Vagina (tissue), 2 donors: ENCODE results near the gene CAMKK2. TPM values are rescaled to one million over a fixed set of nuclear protein-coding genes. Genes with fewer than 3 reads are reported as not detected.
A peak's percentile ranks its signal among the peaks of the same experiment; 100 is the strongest.

Experiments used
- DNase-seq, 2 donors: peaks; one replicate each; pipeline ENCODE4 v3.0.0-alpha.2; 2017; ENCODE audit errors: extremely low spot score in 2 of 2
- H3K27ac ChIP-seq: fragments of 200-600 bp; sonication (generic); one replicate; pipeline ENCODE4 v1.5.1; 2019
- H3K27me3 ChIP-seq: fragments of 200-600 bp; sonication (generic); one replicate; pipeline ENCODE4 v1.5.1; 2019
- H3K36me3 ChIP-seq, 2 donors: fragments of 200-600 bp; sonication (generic); one replicate each; pipeline ENCODE4 v1.5.1; 2017 to 2019
- H3K4me1 ChIP-seq: fragments of 200-600 bp; sonication (generic); one replicate; pipeline ENCODE4 v1.5.1; 2019
- H3K4me3 ChIP-seq, 2 donors: fragments of 200-600 bp; sonication (generic); 1 replicate in 1 of 2; 2 replicates in 1 of 2; pipeline ENCODE4 v1.5.1; 2016 to 2019
- H3K9me3 ChIP-seq: fragments of 200-600 bp; sonication (generic); one replicate; pipeline ENCODE4 v1.5.1; 2019
- POLR2A ChIP-seq, 2 donors: fragments of 450-650 bp; IDR thresholded peaks; one replicate each; pipeline ENCODE4 v1.6.1; 2017; ENCODE audit warnings: antibody characterized with exemption in 2 of 2, mild to moderate bottlenecking in 2 of 2, moderate library complexity in 2 of 2
- POLR2AphosphoS5 ChIP-seq, 2 donors: sonication (generic); formaldehyde crosslinking; IDR thresholded peaks; one replicate each; pipeline ENCODE4 v1.9.0; 2017; ENCODE audit warnings: antibody characterized with exemption in 2 of 2, mild to moderate bottlenecking in 2 of 2, low read depth in 1 of 2; ENCODE audit not compliant: insufficient read depth in 1 of 2
- intact Hi-C: fragments of 100-400 bp; cut with DNase I; formaldehyde crosslinking; loops from one replicate; pipeline ENCODE4 v1.15.1; 2023
- total RNA-seq: library from RNA; depleted of rRNA; stranded (reverse); fragments of >200 nt; gene quantifications from one replicate; pipeline ENCODE4 v1.2.3, GENCODE V29; 2016
- TF ChIP-seq, protein P1 (sequence below), 3 experiments: fragments of 450-650 bp in 2 of 3; fragments of 200-600 bp in 1 of 3; sonication (generic) in 1 of 3; IDR thresholded peaks; one replicate each; pipeline ENCODE4 v1.5.1; 2017 to 2019; ENCODE audit warnings: antibody characterized with exemption in 3 of 3, mild to moderate bottlenecking in 2 of 3, moderate library complexity in 2 of 3

CAMKK2 gene
- total RNA-seq, 1 donor from 2014 or later, result 32.7 TPM

DNA sequence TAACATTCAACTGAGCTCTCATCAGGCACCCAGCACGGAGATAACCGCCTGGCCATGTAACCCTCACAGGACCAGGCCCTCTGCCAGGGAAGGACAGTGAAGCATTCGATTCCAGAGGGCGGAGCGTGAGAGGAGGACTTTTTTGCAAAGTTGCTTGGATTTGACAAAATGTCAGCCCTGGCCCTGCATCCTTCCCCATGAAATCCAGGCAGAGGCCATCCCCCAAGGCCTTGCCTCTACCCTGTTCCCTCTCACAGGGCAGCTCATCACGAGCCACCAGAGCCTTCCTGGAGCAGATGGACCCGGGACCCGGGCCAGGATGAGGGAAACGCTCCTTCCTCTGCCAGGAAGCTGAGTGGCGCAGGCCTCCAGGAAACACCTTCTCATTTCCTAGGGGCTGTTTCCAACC, 17.0 kb downstream of the CAMKK2 start:
- Histone ChIP-seq H3K9me3 (no peaks in the 10 kb centered on the region), H3K27me3 (no peaks in the 10 kb centered on the region), H3K27ac (peak overlapping the region; percentile 78), H3K4me3 (no peak overlapping the region), H3K36me3 (no peaks in the 10 kb centered on the region), H3K4me1 (peaks cover 33% of the 10 kb centered on the region)
- TF ChIP-seq, protein P1, sequence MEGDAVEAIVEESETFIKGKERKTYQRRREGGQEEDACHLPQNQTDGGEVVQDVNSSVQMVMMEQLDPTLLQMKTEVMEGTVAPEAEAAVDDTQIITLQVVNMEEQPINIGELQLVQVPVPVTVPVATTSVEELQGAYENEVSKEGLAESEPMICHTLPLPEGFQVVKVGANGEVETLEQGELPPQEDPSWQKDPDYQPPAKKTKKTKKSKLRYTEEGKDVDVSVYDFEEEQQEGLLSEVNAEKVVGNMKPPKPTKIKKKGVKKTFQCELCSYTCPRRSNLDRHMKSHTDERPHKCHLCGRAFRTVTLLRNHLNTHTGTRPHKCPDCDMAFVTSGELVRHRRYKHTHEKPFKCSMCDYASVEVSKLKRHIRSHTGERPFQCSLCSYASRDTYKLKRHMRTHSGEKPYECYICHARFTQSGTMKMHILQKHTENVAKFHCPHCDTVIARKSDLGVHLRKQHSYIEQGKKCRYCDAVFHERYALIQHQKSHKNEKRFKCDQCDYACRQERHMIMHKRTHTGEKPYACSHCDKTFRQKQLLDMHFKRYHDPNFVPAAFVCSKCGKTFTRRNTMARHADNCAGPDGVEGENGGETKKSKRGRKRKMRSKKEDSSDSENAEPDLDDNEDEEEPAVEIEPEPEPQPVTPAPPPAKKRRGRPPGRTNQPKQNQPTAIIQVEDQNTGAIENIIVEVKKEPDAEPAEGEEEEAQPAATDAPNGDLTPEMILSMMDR (IDR thresholded peaks at IDR 0.05), result no peak
- TF ChIP-seq POLR2AphosphoS5 (IDR thresholded peaks at IDR 0.05; ENCODE audit: insufficient read depth in 1 of 2, low read depth in 1 of 2) (peak; percentile 11 to 39), POLR2A (IDR thresholded peaks at IDR 0.05) (no peak)
- intact Hi-C loops, result no loop called here
- DNase-seq, result no peak

DNA sequence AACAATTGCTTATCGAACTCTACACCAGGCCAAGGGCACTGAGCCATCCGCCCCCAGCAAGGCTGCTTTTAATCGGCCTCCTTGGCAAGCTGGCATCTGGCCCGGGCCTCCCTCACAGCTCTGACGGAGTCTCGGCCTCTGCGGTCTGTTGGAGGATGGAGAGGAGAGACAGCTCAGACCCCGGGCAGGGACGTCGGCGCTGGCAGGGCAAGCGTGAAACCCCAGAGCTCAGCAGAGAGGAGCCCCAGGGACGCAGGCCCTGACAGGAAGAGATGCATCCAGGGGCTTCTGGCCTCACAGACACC, 17.5 kb downstream of the CAMKK2 start:
- Histone ChIP-seq H3K36me3 (peaks cover 0 to 2% of the 10 kb centered on the region in 2 donors), H3K27me3 (no peaks in the 10 kb centered on the region), H3K27ac (peak overlapping the region; percentile 78), H3K4me1 (peaks cover 28% of the 10 kb centered on the region), H3K4me3 (no peak overlapping the region), H3K9me3 (no peaks in the 10 kb centered on the region)
- TF ChIP-seq POLR2AphosphoS5 (IDR thresholded peaks at IDR 0.05; ENCODE audit: insufficient read depth in 1 of 2, low read depth in 1 of 2), result no peak
- TF ChIP-seq, protein P1 (IDR thresholded peaks at IDR 0.05), result no peak
- TF ChIP-seq POLR2A (IDR thresholded peaks at IDR 0.05), result no peak
- DNase-seq, result no peak
- intact Hi-C loops, result no loop called here

DNA sequence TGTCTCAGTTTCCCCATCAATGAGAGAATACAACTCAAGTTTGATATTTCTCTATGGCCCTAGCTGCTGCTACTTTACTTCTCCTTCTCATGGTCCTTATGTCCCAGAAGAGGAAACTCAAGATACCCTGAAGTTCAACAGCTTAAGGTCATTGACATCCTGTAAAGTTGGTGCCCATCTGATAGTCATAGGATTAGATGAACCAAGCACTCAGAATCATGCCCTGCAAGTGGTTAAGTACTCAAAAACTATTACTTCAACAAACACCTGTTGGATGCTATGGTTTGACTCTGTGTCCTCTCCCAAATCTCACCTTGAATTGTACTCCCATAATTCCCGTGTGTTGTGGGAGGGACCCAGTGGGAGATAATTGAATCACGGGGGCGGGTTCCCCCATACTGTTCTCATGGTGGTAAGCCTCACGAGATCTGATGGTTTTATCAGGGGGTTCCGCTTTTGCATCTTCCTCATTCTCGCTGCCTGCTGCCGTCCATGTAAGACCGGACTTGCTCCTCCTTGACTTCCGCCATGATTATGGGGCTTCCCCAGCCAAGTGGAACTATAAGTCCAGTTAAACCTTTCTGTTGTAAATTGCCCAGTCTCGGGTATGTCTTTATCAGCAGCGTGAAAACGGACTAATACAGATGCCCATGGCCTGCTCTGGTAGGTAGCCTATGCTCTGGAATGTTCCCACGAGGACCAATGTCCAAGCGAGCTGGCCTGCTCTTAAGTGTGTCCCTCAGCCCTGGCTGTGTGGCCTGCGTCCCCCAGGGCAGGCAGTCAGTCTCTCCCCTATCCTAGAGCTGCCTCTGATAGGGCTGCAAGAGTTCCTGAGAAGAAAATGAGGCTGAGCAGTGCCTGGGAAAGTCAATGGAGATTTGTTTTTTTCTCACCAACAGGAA, 18.1 kb downstream of the CAMKK2 start:
- H3K36me3 ChIP-seq, result peaks cover 0 to 8% of the 10 kb centered on the region in 2 donors
- H3K9me3 ChIP-seq, result no peaks in the 10 kb centered on the region
- DNase-seq, result no peak
- H3K27ac ChIP-seq, result peak overlapping the region; percentile 78
- intact Hi-C loops, result no loop called here
- no peak for TF ChIP-seq POLR2AphosphoS5 (IDR thresholded peaks at IDR 0.05; ENCODE audit: insufficient read depth in 1 of 2, low read depth in 1 of 2)
- TF ChIP-seq POLR2A (IDR thresholded peaks at IDR 0.05), result no peak
- H3K4me1 ChIP-seq, result peaks cover 23% of the 10 kb centered on the region
- H3K4me3 ChIP-seq, result no peak overlapping the region
- no peaks in the 10 kb centered on the region for H3K27me3 ChIP-seq

DNA sequence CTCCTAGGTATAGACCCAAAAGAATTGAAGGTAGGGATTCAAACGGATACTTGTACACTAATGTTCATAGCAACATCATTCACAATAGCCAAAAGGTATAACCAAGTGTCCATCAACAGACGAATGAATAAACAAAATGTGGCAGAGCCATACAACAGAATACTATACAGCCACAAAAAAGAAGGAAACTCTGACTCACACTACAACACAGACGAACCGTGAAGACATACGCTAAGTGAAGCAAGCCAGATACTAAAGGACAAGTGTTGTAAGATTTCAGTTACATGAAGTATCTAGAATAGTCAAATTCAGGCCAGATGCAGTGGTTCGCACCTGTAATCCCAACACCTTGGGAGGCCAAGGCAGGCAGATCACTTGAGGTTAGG, 19.1 kb downstream of the CAMKK2 start:
- TF ChIP-seq, protein P1 (IDR thresholded peaks at IDR 0.05), result no peak
- no peak for TF ChIP-seq POLR2AphosphoS5 (IDR thresholded peaks at IDR 0.05; ENCODE audit: insufficient read depth in 1 of 2, low read depth in 1 of 2)
- TF ChIP-seq POLR2A (IDR thresholded peaks at IDR 0.05), result no peak
- peaks cover 19% of the 10 kb centered on the region for H3K4me1 ChIP-seq
- DNase-seq, result no peak
- peaks cover 0 to 11% of the 10 kb centered on the region in 2 donors for H3K36me3 ChIP-seq
- H3K9me3 ChIP-seq, result no peaks in the 10 kb centered on the region
- intact Hi-C loops, result no loop called here
- H3K4me3 ChIP-seq, result no peak overlapping the region
- H3K27ac ChIP-seq, result peak overlapping the region; percentile 0
- H3K27me3 ChIP-seq, result no peaks in the 10 kb centered on the region

DNA sequence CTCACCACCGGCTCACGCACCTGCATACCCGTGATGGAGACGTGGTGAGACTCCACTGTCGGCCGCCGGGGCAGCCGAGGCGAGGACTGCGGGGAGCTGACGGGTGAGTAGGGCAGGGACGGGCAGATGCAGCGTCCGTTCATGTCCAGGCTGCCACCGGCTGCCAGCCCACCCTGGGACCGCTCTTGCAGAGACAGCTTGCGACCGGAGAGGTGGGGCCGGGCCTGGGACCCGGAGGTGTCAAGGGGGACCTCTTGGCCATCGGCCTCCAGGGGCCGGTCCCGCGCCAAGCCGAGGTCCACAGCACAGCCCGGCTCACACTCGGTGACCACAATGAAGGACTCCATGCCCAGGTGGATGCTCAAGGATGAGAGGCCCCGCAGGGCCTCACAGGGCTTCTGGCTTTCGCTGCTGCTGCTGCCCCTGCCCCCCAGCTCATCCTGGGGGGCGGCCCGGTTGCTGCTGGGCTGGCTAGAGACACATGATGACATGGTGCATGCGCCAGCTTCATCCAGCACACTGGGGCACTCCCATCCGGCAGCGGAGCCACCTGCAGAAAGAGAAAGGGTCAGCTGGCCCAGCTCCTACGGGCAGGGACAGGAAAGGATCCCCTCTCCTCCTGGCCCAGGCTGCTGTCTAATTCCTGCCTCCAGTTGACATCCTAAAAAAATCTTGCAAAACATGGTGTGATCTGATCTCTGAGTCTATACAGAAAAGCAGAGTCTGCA, 22.3 kb downstream of the CAMKK2 start:
- Histone ChIP-seq H3K27ac (no peak overlapping the region), H3K4me1 (peaks cover 7% of the 10 kb centered on the region), H3K9me3 (no peaks in the 10 kb centered on the region), H3K27me3 (no peaks in the 10 kb centered on the region), H3K36me3 (peaks cover 0 to 25% of the 10 kb centered on the region in 2 donors), H3K4me3 (no peak overlapping the region)
- intact Hi-C loops, result no loop called here
- no peak for DNase-seq
- TF ChIP-seq POLR2A (IDR thresholded peaks at IDR 0.05) (no peak), POLR2AphosphoS5 (IDR thresholded peaks at IDR 0.05; ENCODE audit: insufficient read depth in 1 of 2, low read depth in 1 of 2) (no peak)
- TF ChIP-seq, protein P1 (IDR thresholded peaks at IDR 0.05), result no peak
